Stimulated activated effector memory CD8-positive, alpha-beta T cell treated with anti-CD3 and anti-CD28 coated beads, Interleukin-12 subunit alpha, Interleukin-12 subunit beta, amount 100 ng/mL, for 72 hours (primary cell): ENCODE results near the gene ORM2.
A peak's percentile ranks its signal among the peaks of the same experiment; 100 is the strongest.
"Not testable (repeated sequence)": the region's sequence is repeated elsewhere in the genome, so short reads cannot be mapped to it uniquely, and the experiment has no call there.

Experiments
- ATAC-seq: fragments of 150-1000 bp; cut with Tn5 transposase; 2 replicates; pipeline ENCODE4 v1.10.0; 2021
- DNase-seq, 2 donors: peaks; one replicate each; pipeline ENCODE4 v3.0.0; 2021 to 2022; ENCODE audit warnings: low spot score in 2 of 2
- H3K27ac Mint-ChIP-seq: one replicate; pipeline ENCODE4 v1.8.0; 2022; ENCODE audit warnings: mild to moderate bottlenecking, mixed read lengths
- H3K36me3 Mint-ChIP-seq: one replicate; pipeline ENCODE4 v1.8.0; 2022; ENCODE audit warnings: mild to moderate bottlenecking, mixed read lengths
- H3K4me1 Mint-ChIP-seq: one replicate; pipeline ENCODE4 v1.8.0; 2022; ENCODE audit warnings: mixed read lengths
- H3K4me3 Mint-ChIP-seq: one replicate; pipeline ENCODE4 v1.8.0; 2022; ENCODE audit warnings: mild to moderate bottlenecking, mixed read lengths
- H3K9me3 Mint-ChIP-seq: one replicate; pipeline ENCODE4 v1.8.0; 2022; ENCODE audit warnings: mixed read lengths

The ORM2 gene

DNA sequence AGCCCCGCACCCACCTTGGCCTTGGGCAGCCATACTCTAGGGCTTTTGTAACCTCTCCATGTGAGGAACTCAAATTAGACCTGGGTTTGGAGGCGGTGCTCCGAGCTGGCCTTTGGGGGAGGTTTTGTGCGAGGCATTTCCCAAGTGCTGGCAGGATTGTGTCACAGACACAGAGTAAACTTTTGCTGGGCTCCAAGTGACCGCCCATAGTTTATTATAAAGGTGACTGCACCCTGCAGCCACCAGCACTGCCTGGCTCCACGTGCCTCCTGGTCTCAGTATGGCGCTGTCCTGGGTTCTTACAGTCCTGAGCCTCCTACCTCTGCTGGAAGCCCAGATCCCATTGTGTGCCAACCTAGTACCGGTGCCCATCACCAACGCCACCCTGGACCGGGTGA, at the start of gene ORM2:
TSS of gene ORM2 (plus strand) at position 245 of the 398 bp plus-strand sequence. CDS start at position 281, 36 bp downstream.
- peaks cover 14% of the 10 kb centered on the region for H3K4me1 Mint-ChIP-seq
- peak; percentile 14 for ATAC-seq
- H3K36me3 Mint-ChIP-seq: peaks cover 24% of the 10 kb centered on the region
- not testable (repeated sequence) for H3K4me3 Mint-ChIP-seq, H3K9me3 Mint-ChIP-seq, DNase-seq
- peak within 1 kb of the TSS; percentile 68 for H3K27ac Mint-ChIP-seq

DNA sequence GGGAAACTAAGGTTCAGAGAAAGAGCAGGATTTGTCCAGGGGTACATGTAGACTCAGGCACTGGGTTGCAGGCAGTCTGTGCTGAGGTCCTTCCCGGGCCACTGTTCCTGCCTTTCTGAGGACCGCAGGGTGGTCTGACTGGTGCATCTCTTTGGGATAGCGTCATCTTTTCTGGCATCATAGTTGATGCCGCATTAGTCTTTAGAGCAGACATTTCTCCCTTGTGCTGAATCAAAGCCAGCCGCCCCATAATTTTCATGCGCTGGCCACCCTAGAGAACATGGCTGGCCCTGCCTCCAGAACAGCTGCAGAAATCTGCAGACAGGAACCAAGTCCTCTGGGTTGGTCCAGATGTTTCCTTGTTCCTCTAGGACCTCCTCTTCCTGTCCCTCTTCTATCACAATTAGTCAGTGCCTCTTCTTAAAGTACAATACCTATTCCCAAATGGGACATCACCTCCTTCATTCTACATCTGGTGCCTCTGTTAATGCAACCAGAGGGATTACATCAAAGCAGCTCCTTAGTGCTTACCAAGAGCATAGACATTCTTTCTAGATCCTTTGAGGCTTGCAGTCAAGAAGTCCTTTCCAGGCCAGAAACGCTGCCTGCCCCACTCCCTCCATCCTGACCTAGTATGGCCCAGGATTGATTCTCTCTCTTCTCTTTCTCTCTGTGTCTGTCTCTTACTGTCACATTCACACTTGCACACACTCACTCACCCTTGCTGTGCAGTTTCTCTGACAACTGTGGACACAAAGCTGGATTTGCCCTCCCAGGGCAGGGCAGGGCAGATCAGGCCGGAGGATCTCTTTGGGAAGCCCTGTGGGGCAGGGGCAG, 48.8 kb upstream of the ORM2 start:
- Mint-ChIP-seq H3K36me3 (no peaks in the 10 kb centered on the region), H3K4me1 (peaks cover 10% of the 10 kb centered on the region), H3K27ac (no peak overlapping the region), H3K4me3 (no peak overlapping the region), H3K9me3 (peaks cover 3% of the 10 kb centered on the region)
- no peak for DNase-seq
- ATAC-seq: no peak

DNA sequence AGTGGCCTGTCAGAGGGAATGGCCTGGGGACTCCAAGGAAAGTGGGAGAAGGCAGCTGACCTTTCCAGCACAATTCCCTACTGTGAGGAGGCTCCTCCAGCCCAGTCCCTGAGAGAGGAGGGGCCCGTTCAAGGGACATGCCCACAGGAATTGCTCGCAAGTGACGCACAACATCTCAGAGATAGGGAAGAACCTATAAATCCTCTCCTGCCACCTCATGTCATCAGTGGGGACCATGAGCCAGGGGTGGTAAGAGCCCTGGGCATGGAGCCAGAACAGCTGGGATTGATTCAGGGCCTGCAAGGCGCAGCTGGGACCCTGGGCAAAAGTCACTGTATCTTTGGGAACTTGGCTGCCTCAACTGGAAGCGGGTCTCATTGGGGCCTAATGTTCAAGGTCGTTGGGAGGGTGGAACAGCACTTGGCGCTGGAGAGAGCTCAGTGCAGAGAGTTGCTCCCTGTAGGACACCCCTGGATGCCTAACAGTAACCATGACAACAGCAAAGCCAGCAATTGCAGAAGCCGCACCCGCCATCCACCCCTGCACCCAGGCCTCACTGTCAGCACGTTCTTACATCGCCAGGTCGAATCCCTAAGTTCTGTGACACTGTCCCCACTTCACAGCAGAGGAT, 48.1 kb upstream of the ORM2 start:
- Mint-ChIP-seq H3K4me1 (peaks cover 10% of the 10 kb centered on the region), H3K36me3 (no peaks in the 10 kb centered on the region), H3K9me3 (peaks cover 3% of the 10 kb centered on the region), H3K4me3 (no peak overlapping the region), H3K27ac (no peak overlapping the region)
- ATAC-seq (no peak), DNase-seq (no peak)

DNA sequence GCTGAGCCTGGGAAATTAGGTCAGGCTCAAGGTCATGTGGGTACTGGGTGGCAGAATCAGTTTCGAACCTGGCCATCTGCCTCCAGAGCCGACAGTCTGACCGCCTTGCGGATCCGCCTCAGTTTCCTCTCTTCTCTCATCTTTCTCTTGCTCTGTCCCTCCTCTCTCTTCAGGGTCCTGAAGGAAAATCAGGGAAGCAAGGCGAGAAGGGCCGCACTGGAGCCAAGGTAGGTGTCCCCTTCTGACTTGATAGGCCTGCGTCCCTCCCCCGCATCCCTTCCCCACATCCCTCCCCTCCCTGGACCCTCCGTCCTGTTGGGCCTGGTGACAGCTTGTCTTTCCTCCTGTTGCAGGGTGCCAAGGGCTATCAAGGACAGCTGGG, 47.6 kb upstream of the ORM2 start:
- no peak for ATAC-seq
- Mint-ChIP-seq H3K27ac (no peak overlapping the region), H3K9me3 (peaks cover 3% of the 10 kb centered on the region), H3K4me3 (no peak overlapping the region), H3K36me3 (no peaks in the 10 kb centered on the region), H3K4me1 (peaks cover 10% of the 10 kb centered on the region)
- DNase-seq: no peak

DNA sequence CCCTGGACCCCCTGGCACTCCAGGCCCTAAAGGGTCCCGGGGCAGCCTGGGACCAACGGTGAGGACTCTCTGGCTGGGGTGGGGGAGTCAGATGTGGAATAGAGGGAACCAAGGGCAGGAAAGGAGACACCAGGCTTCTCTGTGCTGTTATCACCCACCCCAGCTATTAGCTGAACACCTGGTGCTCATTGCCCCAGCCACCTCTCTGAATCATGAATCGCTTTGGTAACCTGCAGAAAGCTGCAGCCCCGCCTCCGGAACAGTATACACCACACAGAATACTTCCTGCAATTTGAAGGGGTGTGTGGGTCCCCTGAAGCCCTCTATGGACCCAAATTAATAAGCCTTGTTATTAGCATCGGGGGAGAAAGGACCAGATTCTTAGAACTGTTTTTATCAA, 47.2 kb upstream of the ORM2 start:
- H3K4me1 Mint-ChIP-seq: peaks cover 10% of the 10 kb centered on the region
- peaks cover 3% of the 10 kb centered on the region for H3K9me3 Mint-ChIP-seq
- no peak overlapping the region for H3K27ac Mint-ChIP-seq
- peak; percentile 46 for ATAC-seq
- H3K36me3 Mint-ChIP-seq: no peaks in the 10 kb centered on the region
- no peak for DNase-seq
- H3K4me3 Mint-ChIP-seq: no peak overlapping the region

DNA sequence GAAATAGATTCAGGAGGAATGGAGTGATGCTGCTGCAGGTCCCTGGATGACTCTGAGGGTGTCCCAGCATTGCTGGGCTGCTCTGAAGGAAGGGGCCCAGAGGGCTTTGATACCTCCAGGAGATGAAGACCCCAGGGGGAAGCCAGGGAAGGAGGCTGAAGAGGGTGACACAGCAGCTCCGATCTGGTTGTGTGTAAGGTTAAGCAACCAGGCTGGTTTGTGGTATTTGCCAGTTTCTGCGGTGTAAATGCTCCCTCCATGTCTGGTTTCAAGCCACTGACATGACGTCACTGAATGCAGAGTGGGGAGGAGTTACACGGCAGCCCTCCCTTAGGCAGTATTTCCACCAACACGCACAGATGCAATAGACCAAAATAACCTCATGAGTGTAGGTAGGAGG, 46.7 kb upstream of the ORM2 start:
- Mint-ChIP-seq H3K36me3 (no peaks in the 10 kb centered on the region), H3K4me1 (peaks cover 10% of the 10 kb centered on the region), H3K27ac (no peak overlapping the region), H3K9me3 (peaks cover 3% of the 10 kb centered on the region), H3K4me3 (no peak overlapping the region)
- peak; percentile 84 for ATAC-seq
- peak in 1 of 2 donors; percentile 57 for DNase-seq

DNA sequence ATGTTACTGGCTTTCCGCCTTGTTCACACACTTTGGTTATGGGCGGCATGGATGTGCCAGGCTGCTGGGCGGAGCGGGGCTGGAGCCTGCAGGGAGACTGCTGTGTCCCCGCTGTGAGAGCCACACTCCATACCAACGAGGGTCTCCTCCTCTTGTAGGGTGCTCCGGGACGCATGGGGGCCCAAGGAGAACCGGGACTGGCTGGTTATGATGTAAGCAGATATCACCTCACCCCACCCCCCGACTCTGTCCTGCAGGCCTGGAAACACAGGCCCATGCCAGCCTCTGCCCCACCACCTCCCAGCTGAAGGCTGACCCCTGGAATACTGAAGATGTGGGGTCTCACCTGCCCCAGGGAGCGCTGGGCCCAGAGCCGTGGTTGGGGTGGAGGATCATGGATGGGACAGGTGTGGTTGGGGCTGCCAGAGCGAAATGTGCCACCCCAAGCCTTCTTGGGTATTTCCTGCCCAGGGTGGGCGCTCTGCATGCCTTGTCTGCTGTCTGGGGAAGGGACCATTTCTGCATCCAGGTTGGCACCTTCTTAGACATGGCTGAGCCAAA, 46.0 kb upstream of the ORM2 start:
- DNase-seq: no peak
- no peak for ATAC-seq

DNA sequence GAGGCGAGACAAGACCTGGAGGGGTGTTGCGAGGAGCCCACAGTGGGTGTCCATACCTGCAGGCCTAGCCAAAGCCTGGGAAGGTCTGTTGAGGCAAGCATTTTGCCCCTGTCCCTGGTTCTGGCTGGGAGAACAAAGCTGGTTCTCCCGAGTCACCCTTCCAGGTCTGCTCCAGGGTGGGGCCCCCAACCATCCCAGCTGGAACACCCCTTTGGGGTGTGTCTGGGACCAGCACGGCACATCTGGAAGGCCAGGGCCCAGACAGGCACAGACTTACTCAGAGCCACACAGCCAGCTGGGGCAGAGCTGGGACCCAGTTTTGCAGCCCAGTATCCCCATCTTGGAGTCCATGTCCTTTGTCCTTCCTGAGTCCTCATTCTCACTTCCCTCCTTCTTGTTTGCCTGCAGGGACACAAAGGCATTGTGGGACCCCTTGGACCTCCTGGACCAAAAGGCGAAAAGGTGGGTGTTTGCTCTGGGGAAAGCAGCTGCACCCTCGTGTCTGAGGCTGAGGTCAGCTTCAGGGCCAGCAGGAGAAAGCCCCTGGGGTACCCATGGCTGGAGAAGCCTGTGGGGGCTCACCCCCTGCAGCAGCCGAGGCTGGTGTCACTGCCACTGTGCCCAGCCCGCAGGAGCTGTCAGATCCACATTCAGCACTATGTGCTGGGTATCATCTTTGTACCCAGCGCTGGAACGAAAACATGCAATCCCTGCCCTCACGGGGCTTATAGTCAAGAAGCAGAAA, 45.2 kb upstream of the ORM2 start:
- no peak for DNase-seq
- peaks cover 10% of the 10 kb centered on the region for H3K4me1 Mint-ChIP-seq
- H3K4me3 Mint-ChIP-seq: no peak overlapping the region
- no peaks in the 10 kb centered on the region for H3K9me3 Mint-ChIP-seq
- no peak overlapping the region for H3K27ac Mint-ChIP-seq
- ATAC-seq: no peak
- H3K36me3 Mint-ChIP-seq: no peaks in the 10 kb centered on the region

More for the DNA sequence above, 46.0 kb upstream of the ORM2 start:
- Mint-ChIP-seq H3K27ac (no peak overlapping the region), H3K9me3 (no peaks in the 10 kb centered on the region), H3K4me3 (no peak overlapping the region), H3K4me1 (peaks cover 10% of the 10 kb centered on the region), H3K36me3 (no peaks in the 10 kb centered on the region)

DNA sequence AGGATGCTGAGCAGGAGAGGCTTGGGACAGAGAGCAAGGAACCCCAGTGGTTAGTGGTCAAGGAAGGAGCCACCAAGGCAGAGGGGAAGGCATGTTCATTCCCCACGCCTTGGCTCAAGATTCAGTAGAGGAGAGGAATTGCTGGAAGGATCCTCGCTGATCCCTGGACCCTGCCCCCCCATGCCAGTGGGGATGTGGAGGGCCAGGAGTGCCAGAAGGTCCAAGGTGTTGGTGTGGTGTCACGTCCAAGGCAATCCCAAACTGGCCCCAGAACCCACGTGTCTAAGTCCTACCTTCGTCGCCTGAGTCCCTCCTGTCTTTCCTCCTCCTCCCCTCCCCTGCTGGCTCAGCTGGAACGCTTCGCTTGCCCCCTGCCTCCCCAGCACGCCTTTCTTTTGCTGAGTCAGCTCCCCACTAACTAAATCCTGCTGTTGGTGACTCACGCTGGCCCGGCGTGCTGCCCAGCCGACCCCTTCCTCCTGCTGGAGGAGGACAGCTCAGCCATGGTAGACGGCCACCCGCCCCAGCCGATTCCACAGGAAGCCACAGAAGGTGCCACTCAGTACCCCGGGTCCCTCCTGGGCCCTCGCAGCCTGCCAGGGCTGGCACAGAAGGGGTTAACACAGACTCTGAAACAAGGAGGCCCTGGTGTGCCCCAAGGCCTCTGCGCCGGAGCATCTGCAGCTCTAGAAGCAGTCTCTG, 44.4 kb upstream of the ORM2 start:
- no peak overlapping the region for H3K27ac Mint-ChIP-seq
- H3K4me1 Mint-ChIP-seq: peaks cover 10% of the 10 kb centered on the region
- DNase-seq (no peak), ATAC-seq (no peak)
- no peak overlapping the region for H3K4me3 Mint-ChIP-seq
- no peaks in the 10 kb centered on the region for H3K9me3 Mint-ChIP-seq
- no peaks in the 10 kb centered on the region for H3K36me3 Mint-ChIP-seq

DNA sequence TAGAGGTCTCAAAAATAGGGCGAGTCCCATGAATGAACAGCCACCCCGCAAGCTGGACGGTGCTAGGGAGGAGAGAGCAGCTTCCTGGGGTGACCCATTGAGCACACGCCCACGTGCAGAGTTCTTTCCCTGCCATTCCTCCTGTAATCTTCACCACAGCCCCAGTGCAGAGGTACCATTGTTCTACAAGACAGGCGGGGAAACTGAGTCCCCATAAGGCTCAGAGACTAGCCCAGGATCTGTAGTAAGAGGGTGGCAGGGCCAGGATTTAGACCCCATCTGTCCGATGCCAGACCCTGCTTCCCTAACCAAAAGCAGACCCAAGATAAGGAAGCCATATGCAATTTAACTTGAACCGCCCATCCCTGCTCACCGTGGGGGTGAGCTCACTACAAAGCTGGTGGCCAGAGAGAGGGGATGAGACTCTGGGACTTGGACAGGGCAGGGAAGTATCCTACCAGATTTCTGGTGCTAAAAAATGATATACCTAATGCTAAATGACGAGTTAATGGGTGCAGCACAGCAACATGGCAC, 43.5 kb upstream of the ORM2 start:
- Mint-ChIP-seq H3K27ac (no peak overlapping the region), H3K4me3 (no peak overlapping the region), H3K4me1 (peaks cover 16% of the 10 kb centered on the region), H3K9me3 (no peaks in the 10 kb centered on the region), H3K36me3 (no peaks in the 10 kb centered on the region)
- ATAC-seq (no peak), DNase-seq (no peak)

DNA sequence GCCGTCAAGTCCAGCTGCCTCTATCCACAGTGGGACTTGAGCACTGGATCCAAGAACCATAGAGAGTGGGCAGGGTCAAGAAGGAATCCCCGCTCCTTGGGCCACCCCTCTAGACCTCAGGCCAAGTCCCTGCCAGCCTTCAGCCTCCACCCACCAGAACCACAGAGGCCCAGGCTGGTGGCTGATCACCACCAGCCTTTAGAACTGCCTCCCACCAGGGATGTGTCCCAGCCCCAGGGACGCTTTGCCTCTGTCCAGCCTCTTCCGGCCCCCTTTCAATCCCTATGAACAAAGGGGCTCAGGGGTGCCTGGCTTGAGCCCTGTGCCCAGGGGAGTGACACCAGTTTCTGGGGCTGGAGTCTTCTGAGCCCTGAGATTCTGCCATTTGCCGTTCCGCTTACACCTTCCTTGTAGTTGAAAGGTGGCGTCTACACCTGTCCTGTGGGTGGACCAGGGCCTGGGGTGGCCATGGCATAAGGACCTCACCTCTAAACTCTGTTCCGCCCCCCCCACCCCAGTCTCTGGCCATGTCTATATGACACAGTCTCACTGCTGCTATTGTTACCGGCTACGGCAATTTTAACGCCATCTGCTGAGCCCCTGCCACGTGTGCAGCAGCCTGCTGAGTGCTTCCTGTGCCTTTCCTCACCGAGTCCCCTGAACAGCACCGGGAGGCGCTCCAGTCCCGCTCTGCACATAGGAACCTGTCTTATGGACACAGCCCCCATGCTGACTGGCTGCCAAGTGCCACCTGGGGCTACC, 42.5 kb upstream of the ORM2 start:
- H3K9me3 Mint-ChIP-seq: no peaks in the 10 kb centered on the region
- peaks cover 18% of the 10 kb centered on the region for H3K4me1 Mint-ChIP-seq

DNA sequence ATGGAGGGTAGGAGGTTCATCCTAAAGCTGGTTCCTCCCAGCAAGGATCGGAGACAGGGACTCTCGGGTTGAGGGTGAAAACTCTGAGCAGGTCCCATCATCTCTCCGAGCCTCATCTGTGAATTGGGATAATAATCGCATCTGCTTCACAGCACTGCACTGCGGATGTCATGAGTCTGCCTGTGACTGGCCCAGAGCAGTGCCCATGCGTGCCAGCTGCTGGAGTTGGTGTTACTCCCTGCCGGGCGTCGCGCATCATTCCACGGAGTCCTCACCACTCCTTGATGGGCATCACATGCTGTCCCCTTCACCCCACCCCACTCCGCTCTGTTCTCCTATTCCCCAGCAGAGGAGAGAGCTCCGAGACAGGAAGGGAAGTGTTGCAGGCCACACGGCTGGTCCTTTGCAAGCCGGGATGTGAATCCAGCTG, 41.9 kb upstream of the ORM2 start:
- DNase-seq: no peak
- Mint-ChIP-seq H3K9me3 (no peaks in the 10 kb centered on the region), H3K4me1 (peaks cover 13% of the 10 kb centered on the region), H3K36me3 (no peaks in the 10 kb centered on the region), H3K27ac (no peak overlapping the region), H3K4me3 (no peak overlapping the region)
- ATAC-seq: no peak

More for the DNA sequence above, 42.5 kb upstream of the ORM2 start:
- ATAC-seq (no peak), DNase-seq (no peak)
- H3K4me3 Mint-ChIP-seq: no peak overlapping the region
- H3K36me3 Mint-ChIP-seq: no peaks in the 10 kb centered on the region
- H3K27ac Mint-ChIP-seq: no peak overlapping the region

DNA sequence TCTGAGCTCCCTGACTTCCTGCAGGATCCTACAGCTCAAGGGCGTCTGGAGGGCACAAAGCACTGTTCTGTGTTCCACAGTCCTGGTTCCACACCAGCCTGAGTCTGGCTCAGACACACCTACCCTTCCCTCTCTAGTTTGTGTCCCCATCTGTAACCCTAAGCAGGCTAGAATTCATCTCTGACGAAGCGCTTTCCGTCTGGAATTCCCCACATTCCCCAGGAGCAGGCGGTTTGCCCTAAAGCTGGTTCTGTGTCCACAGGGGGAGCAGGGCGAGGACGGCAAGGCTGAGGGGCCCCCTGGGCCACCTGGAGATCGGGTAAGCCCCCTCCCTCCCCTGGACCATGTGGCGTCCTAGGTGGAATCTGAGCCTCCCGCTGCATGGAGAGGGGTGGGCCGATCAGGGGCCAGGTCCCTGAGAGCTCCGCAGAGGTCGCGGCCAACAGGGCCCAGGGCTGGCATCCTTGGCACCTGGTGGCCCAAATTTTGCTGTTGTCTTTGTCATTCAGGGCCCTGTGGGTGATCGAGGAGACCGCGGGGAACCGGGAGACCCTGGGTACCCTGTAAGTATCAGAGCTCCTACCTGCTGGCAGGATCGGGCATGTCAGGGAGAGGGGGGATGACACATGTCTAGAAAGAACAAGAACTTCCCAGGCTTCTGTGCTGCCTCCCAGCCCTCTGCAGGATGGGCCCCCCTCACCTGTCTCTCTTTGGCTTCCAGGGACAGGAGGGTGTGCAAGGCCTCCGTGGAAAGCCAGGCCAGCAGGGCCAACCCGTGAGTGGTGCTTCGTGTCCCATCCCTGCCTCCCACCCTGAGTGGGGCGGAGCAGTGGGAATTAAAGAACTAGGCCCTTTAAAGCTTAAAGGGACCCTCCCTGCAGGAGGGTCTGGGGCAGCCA, 41.2 kb upstream of the ORM2 start:
- no peak for ATAC-seq
- no peak for DNase-seq
- Mint-ChIP-seq H3K36me3 (no peaks in the 10 kb centered on the region), H3K27ac (no peak overlapping the region), H3K4me3 (no peak overlapping the region), H3K4me1 (peaks cover 8% of the 10 kb centered on the region), H3K9me3 (no peaks in the 10 kb centered on the region)
